HCT116 (cell line): ENCODE results near the gene HS6ST1. TPM values are rescaled to one million over a fixed set of nuclear protein-coding genes. Genes with fewer than 3 reads are reported as not detected.

Experiments
- ATAC-seq: fragments of 200-7000 bp; cut with Tn5 transposase; 2 replicates; pipeline ENCODE4 v1.9.1; 2020; ENCODE audit warnings: mild to moderate bottlenecking, moderate library complexity
- BruUV-seq: library from RNA; stranded (reverse); fragments of 400-500 nt; replicated peaks from 2 replicates; lab custom pipeline; 2021; lab: Mats Ljungman, UMichigan
- CTCF ChIA-PET: fragments of 300-600 bp; sonication (Branson Sonifier 250); formaldehyde crosslinking; loops from one replicate; lab custom pipeline; 2021; ENCODE audit warnings: antibody characterized with exemption; lab: Charles Lee
- POLR2A ChIA-PET: fragments of 300-600, 350-600 bp; sonication (Branson Sonifier 250); formaldehyde crosslinking; loops from one replicate; lab custom pipeline; 2021; ENCODE audit warnings: antibody characterized with exemption; lab: Charles Lee
- RAD21 ChIA-PET, 2 experiments: fragments of 300-600 bp; sonication (Branson Sonifier 250); formaldehyde crosslinking; loops; one replicate each; lab custom pipeline; 2023; ENCODE audit warnings: low total read pairs in 2 of 2; ENCODE audit not compliant: uncharacterized antibody in 2 of 2, unreplicated experiment in 2 of 2, low non-redundant PET in 1 of 2; lab: Charles Lee
- DNase-seq: peaks from one replicate; pipeline ENCODE4 v3.0.0-alpha.2; 2010; ENCODE audit warnings: low read depth, low spot score
- H2AFZ ChIP-seq: fragments of 200-600 bp; shearing (Covaris generic), sonication (generic); 2 replicates; pipeline ENCODE4 v1.6.1; 2017; ENCODE audit warnings: low read depth, mixed run types, mixed read lengths, antibody characterized with exemption, low read length; ENCODE audit not compliant: poor library complexity, severe bottlenecking
- H3K27ac ChIP-seq: 2 replicates; pipeline ENCODE4 v1.5.1; 2012; ENCODE audit warnings: low read depth, low read length
- H3K27me3 ChIP-seq: fragments of 200-600 bp; sonication (generic); 2 replicates; pipeline ENCODE4 v1.6.1; 2016; ENCODE audit warnings: mixed run types, low read length, mixed read lengths; ENCODE audit not compliant: insufficient read depth
- H3K36me3 ChIP-seq, 2 experiments: fragments of 200-500 bp in 1 of 2; fragments of 200-600 bp in 1 of 2; sonication (Bioruptor generic) in 1 of 2; sonication (generic) in 1 of 2; 2 replicates each; pipeline versions ENCODE4 v1.5.1 to v1.6.1; 2014 to 2016; ENCODE audit warnings: low read length in 2 of 2, inconsistent platforms in 1 of 2, mixed read lengths in 1 of 2, mixed run types in 1 of 2; ENCODE audit not compliant: insufficient read depth in 2 of 2, control insufficient read depth in 1 of 2
- H3K4me1 ChIP-seq, 2 experiments: fragments of 200-600 bp in 1 of 2; sonication (generic) in 1 of 2; 2 replicates each; pipeline versions ENCODE4 v1.5.1 to v1.6.1; 2012 to 2017; ENCODE audit warnings: low read length in 2 of 2, inconsistent platforms in 1 of 2, mild to moderate bottlenecking in 1 of 2, mixed read lengths in 1 of 2, mixed run types in 1 of 2, moderate library complexity in 1 of 2; ENCODE audit not compliant: insufficient read depth in 2 of 2, control insufficient read depth in 1 of 2
- H3K4me2 ChIP-seq: fragments of 200-600 bp; sonication (generic); 2 replicates; pipeline ENCODE4 v1.6.1; 2017; ENCODE audit warnings: mixed run types, low read length, mixed read lengths
- H3K4me3 ChIP-seq, 2 experiments: fragments of 200-600 bp in 1 of 2; sonication (generic) in 1 of 2; replicated peaks in 1 of 2; 2 replicates each; pipeline ENCODE4 v1.5.1; 2011 to 2016; ENCODE audit warnings: low read length in 2 of 2, control low read depth in 1 of 2, low read depth in 1 of 2, mild to moderate bottlenecking in 1 of 2, mixed read lengths in 1 of 2, mixed run types in 1 of 2
- H3K79me2 ChIP-seq: fragments of 200-600 bp; sonication (generic); 2 replicates; pipeline ENCODE4 v1.6.1; 2017; ENCODE audit warnings: mild to moderate bottlenecking, mixed run types, low read length, moderate library complexity, mixed read lengths; ENCODE audit not compliant: insufficient read depth
- H3K9ac ChIP-seq: fragments of 200-600 bp; sonication (generic); 2 replicates; pipeline ENCODE4 v1.6.1; 2016; ENCODE audit warnings: low read length, mixed read lengths
- H3K9me2 ChIP-seq: fragments of 200-600 bp; sonication (generic), shearing (Covaris generic); 2 replicates; pipeline ENCODE4 v1.6.1; 2017; ENCODE audit warnings: mixed run types, mild to moderate bottlenecking, moderate library complexity; ENCODE audit not compliant: insufficient read depth
- H3K9me3 ChIP-seq, 2 experiments: fragments of 200-500 bp in 1 of 2; fragments of 200-600 bp in 1 of 2; sonication (Bioruptor generic) in 1 of 2; sonication (generic) in 1 of 2; 2 replicates each; pipeline ENCODE4 v1.6.1; 2014 to 2017; ENCODE audit warnings: low read length in 2 of 2, mixed read lengths in 2 of 2, inconsistent platforms in 1 of 2, low read depth in 1 of 2, mild to moderate bottlenecking in 1 of 2, mixed run types in 1 of 2, moderate library complexity in 1 of 2; ENCODE audit not compliant: control insufficient read depth in 1 of 2, insufficient read depth in 1 of 2
- H4K20me1 ChIP-seq: fragments of 200-600 bp; sonication (generic), shearing (Covaris generic); 2 replicates; pipeline ENCODE4 v1.6.1; 2017; ENCODE audit warnings: mixed run types, mild to moderate bottlenecking, moderate library complexity; ENCODE audit not compliant: insufficient read depth
- CEBPB ChIP-seq: IDR thresholded peaks from 2 replicates; pipeline ENCODE4 v1.6.1; 2012; ENCODE audit warnings: low read depth
- EGR1 ChIP-seq: IDR thresholded peaks from 2 replicates; pipeline ENCODE4 v1.6.1; 2012; ENCODE audit warnings: low read depth
- JUND ChIP-seq: IDR thresholded peaks from 2 replicates; pipeline ENCODE4 v1.6.1; 2012
- POLR2AphosphoS5 ChIP-seq: IDR thresholded peaks from 2 replicates; pipeline ENCODE4 v1.6.1; 2011; ENCODE audit warnings: mild to moderate bottlenecking, low read depth, low read length, moderate library complexity
- SP1 ChIP-seq: IDR thresholded peaks from 2 replicates; pipeline ENCODE4 v1.6.1; 2012; ENCODE audit warnings: low read depth
- SRF ChIP-seq: IDR thresholded peaks from 2 replicates; pipeline ENCODE4 v1.6.1; 2012; ENCODE audit warnings: low read depth
- TCF7L2 ChIP-seq: IDR thresholded peaks from 2 replicates; pipeline ENCODE4 v1.7.0; 2011; ENCODE audit warnings: borderline replicate concordance, inconsistent platforms; ENCODE audit not compliant: insufficient read depth, insufficient read length; ENCODE audit errors: extremely low read depth
- ZNF274 ChIP-seq: fragments of 200-500 bp; sonication (Bioruptor generic); IDR thresholded peaks from 2 replicates; pipeline ENCODE4 v1.6.1; 2014; ENCODE audit warnings: mild to moderate bottlenecking, low read depth, low read length, inconsistent platforms
- intact Hi-C: fragments of 100-400 bp; cut with micrococcal nuclease; formaldehyde crosslinking; loops from 2 replicates; pipeline ENCODE4 v1.10.0; 2022
- total RNA-seq: library from RNA; stranded (reverse); gene quantifications from one replicate; pipeline ENCODE4 v1.2.1, GENCODE V29; 2021; ENCODE audit not compliant: unreplicated experiment
- TF ChIP-seq, protein P1 (sequence below): IDR thresholded peaks from 2 replicates; pipeline ENCODE4 v1.6.1; 2012
- TF ChIP-seq, protein P2 (sequence below): IDR thresholded peaks from 2 replicates; pipeline ENCODE4 v1.6.1; 2012
- TF ChIP-seq, protein P3 (sequence below): IDR thresholded peaks from 2 replicates; pipeline ENCODE4 v1.6.1; 2011; ENCODE audit warnings: mild to moderate bottlenecking, low read length, moderate library complexity; ENCODE audit not compliant: insufficient replicate concordance; ENCODE audit errors: extremely low read depth
- TF ChIP-seq, protein P4 (sequence below): IDR thresholded peaks from 2 replicates; pipeline ENCODE4 v1.6.1; 2012; ENCODE audit warnings: low read depth

HS6ST1 gene
- total RNA-seq, 1 experiment from 2014 or later: 35.0 TPM

DNA sequence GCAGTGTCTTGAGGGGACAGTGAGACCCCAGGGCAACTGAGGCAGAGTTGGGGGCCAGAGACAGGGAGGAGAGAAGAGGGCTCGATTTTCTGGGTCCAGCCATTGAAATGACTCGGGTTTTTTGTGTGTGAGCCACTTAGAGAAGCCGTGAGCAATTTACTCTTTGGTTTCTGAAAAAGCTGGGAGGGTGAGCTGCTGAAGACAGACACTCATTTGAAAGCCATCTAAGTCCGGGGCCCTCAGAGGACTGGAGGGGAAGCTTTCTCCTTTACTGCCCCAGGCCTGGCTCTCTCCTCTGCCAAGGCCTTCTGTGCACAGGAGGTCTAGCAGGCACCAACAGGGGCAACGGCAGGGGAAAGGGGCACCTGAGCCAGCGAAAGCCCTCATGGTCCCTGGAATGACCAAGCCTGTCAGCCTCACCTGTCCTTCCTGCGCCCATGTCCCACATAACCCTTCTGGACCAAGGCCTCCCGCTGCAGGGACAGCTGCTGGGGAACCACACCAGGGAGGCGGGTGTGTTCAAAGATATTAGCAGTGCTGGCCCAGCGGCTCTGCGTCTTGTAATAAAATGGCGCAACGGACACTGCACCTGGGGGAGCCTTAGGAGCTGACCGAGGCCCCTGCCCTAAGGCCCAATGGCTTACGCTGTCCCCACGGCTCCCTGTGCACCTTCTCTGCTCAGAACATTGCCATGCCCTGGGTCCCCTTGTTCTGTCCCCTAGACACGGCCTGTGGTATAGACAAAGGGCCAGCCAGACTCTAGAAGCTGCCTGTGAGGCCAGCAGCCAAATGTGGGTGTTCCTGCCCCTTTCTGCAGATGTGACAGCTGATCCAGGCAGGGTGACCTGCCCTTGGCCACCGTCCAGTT, 45.8 kb downstream of the HS6ST1 start:
- H3K9ac ChIP-seq: no peak overlapping the region
- no peak overlapping the region for H3K27ac ChIP-seq
- peaks cover 3% of the 10 kb centered on the region in 2 experiments; a peak in 2 of 4 replicates for H3K36me3 ChIP-seq
- H2AFZ ChIP-seq: no peak overlapping the region
- no peaks in the 10 kb centered on the region for H3K4me1 ChIP-seq
- CTCF ChIA-PET: no interaction called here
- no peak for TF ChIP-seq POLR2AphosphoS5
- TF ChIP-seq, protein P1, sequence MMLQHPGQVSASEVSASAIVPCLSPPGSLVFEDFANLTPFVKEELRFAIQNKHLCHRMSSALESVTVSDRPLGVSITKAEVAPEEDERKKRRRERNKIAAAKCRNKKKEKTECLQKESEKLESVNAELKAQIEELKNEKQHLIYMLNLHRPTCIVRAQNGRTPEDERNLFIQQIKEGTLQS: no peak
- no peak for TF ChIP-seq SP1
- POLR2A ChIA-PET: no interaction called here
- BruUV-seq: no TSS peak
- no peaks in the 10 kb centered on the region for H3K27me3 ChIP-seq
- intact Hi-C loops: no loop called here
- RAD21 ChIA-PET: no interaction called here
- peaks cover 7 to 9% of the 10 kb centered on the region in 2 experiments; a peak in 2 of 4 replicates for H3K9me3 ChIP-seq
- no peaks in the 10 kb centered on the region for H4K20me1 ChIP-seq
- no peak overlapping the region for H3K4me3 ChIP-seq
- H3K79me2 ChIP-seq: no peaks in the 10 kb centered on the region
- ATAC-seq (no peak), DNase-seq (no peak)
- H3K4me2 ChIP-seq: no peak overlapping the region
- no peaks in the 10 kb centered on the region for H3K9me2 ChIP-seq

DNA sequence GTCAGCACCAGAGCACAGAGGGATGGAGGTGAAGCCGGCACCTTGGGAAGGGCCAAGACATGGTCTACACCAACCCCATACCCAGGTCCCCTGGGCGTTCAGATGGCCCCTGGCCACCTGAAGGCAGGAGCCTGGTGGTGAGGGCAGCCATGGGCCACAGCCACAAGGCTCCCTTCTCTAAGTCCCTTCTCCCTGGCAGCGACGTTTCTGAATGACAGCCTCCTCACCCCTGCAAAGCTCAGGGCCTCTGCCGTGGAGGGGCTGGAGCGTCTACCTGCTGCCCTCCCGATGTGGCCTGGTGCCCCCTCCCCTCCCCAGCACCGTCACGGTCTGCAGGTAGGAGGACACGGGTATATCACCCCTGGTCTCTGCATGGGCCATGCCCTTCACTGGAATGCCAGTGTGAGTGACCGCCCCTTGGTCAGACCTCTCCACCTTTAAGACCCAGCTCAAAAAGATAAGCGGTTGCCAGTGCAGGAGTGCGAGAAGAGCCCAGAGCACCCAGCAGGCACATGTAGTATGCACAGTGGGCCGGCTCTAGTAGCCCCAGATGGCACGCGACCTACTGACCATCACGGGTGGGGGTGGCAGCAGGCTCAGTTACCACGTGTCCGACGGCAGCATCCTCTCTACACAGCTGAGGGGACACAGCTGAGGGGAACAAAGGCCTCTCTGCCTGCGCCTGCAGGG, 46.6 kb downstream of the HS6ST1 start:
- Histone ChIP-seq H3K4me1 (no peaks in the 10 kb centered on the region), H3K4me2 (no peak overlapping the region), H3K9me3 (peaks cover 7 to 9% of the 10 kb centered on the region in 2 experiments; a peak in 2 of 4 replicates), H3K9me2 (no peaks in the 10 kb centered on the region), H2AFZ (no peak overlapping the region), H3K27ac (no peak overlapping the region), H3K79me2 (no peaks in the 10 kb centered on the region), H3K36me3 (peaks cover 3% of the 10 kb centered on the region in 2 experiments; a peak in 2 of 4 replicates), H3K27me3 (no peaks in the 10 kb centered on the region), H3K9ac (no peak overlapping the region), H4K20me1 (no peaks in the 10 kb centered on the region), H3K4me3 (no peak overlapping the region)
- no peak for ATAC-seq
- ChIA-PET CTCF (no interaction called here), POLR2A (no interaction called here), RAD21 (no interaction called here)
- DNase-seq: no peak
- BruUV-seq: no TSS peak
- intact Hi-C loops: no loop called here
- TF ChIP-seq JUND: no peak
- TF ChIP-seq, protein P2, sequence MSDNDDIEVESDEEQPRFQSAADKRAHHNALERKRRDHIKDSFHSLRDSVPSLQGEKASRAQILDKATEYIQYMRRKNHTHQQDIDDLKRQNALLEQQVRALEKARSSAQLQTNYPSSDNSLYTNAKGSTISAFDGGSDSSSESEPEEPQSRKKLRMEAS: no peak
- TF ChIP-seq POLR2AphosphoS5: no peak
- TF ChIP-seq SRF: no peak
- TF ChIP-seq, protein P3, sequence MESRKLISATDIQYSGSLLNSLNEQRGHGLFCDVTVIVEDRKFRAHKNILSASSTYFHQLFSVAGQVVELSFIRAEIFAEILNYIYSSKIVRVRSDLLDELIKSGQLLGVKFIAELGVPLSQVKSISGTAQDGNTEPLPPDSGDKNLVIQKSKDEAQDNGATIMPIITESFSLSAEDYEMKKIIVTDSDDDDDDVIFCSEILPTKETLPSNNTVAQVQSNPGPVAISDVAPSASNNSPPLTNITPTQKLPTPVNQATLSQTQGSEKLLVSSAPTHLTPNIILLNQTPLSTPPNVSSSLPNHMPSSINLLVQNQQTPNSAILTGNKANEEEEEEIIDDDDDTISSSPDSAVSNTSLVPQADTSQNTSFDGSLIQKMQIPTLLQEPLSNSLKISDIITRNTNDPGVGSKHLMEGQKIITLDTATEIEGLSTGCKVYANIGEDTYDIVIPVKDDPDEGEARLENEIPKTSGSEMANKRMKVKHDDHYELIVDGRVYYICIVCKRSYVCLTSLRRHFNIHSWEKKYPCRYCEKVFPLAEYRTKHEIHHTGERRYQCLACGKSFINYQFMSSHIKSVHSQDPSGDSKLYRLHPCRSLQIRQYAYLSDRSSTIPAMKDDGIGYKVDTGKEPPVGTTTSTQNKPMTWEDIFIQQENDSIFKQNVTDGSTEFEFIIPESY: no peak
- no peak for TF ChIP-seq TCF7L2
- TF ChIP-seq EGR1: no peak
- TF ChIP-seq, protein P4, sequence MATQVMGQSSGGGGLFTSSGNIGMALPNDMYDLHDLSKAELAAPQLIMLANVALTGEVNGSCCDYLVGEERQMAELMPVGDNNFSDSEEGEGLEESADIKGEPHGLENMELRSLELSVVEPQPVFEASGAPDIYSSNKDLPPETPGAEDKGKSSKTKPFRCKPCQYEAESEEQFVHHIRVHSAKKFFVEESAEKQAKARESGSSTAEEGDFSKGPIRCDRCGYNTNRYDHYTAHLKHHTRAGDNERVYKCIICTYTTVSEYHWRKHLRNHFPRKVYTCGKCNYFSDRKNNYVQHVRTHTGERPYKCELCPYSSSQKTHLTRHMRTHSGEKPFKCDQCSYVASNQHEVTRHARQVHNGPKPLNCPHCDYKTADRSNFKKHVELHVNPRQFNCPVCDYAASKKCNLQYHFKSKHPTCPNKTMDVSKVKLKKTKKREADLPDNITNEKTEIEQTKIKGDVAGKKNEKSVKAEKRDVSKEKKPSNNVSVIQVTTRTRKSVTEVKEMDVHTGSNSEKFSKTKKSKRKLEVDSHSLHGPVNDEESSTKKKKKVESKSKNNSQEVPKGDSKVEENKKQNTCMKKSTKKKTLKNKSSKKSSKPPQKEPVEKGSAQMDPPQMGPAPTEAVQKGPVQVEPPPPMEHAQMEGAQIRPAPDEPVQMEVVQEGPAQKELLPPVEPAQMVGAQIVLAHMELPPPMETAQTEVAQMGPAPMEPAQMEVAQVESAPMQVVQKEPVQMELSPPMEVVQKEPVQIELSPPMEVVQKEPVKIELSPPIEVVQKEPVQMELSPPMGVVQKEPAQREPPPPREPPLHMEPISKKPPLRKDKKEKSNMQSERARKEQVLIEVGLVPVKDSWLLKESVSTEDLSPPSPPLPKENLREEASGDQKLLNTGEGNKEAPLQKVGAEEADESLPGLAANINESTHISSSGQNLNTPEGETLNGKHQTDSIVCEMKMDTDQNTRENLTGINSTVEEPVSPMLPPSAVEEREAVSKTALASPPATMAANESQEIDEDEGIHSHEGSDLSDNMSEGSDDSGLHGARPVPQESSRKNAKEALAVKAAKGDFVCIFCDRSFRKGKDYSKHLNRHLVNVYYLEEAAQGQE: no peak
- no peak for TF ChIP-seq ZNF274
- no peak for TF ChIP-seq CEBPB
